ENCODE results near the gene VIT.

DNA sequence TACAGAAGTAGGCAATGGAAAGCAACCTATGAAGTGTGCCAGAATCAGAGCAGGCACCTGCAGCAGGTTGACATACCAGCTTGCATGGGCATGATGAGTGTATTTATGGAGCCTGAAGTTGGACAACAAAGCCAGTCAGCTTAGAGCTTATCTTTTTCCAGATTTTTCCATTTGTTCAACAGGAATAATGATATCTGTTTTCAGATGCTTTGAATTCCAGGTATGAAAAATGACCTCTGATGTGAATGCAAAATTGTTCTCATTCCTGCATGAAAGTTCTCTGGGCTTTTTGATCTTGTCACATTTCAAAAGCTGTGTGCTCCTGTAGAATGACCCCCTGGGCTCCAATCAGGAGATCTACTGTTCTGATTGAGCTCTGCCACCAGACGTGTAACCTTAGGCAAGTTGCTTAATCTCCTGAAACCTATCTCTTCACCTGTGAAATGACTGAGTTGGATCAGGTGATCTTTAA is 38.2 kb upstream of the VIT start:
- TF ChIP-seq, protein P1, sequence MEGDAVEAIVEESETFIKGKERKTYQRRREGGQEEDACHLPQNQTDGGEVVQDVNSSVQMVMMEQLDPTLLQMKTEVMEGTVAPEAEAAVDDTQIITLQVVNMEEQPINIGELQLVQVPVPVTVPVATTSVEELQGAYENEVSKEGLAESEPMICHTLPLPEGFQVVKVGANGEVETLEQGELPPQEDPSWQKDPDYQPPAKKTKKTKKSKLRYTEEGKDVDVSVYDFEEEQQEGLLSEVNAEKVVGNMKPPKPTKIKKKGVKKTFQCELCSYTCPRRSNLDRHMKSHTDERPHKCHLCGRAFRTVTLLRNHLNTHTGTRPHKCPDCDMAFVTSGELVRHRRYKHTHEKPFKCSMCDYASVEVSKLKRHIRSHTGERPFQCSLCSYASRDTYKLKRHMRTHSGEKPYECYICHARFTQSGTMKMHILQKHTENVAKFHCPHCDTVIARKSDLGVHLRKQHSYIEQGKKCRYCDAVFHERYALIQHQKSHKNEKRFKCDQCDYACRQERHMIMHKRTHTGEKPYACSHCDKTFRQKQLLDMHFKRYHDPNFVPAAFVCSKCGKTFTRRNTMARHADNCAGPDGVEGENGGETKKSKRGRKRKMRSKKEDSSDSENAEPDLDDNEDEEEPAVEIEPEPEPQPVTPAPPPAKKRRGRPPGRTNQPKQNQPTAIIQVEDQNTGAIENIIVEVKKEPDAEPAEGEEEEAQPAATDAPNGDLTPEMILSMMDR (IDR thresholded peaks at IDR 0.05; ENCODE audit: insufficient read depth, low read length), result no peak
- TF ChIP-seq GABPA (IDR thresholded peaks at IDR 0.05; ENCODE audit: low read depth) (no peak), POLR2AphosphoS5 (IDR thresholded peaks at IDR 0.05; ENCODE audit: low read depth) (no peak), REST (IDR thresholded peaks at IDR 0.05; ENCODE audit: insufficient replicate concordance, low read depth) (no peak)

Data from HL-60 (cell line).